Measurements from ENCODE around the gene CNTNAP2.

The CNTNAP2 gene

DNA sequence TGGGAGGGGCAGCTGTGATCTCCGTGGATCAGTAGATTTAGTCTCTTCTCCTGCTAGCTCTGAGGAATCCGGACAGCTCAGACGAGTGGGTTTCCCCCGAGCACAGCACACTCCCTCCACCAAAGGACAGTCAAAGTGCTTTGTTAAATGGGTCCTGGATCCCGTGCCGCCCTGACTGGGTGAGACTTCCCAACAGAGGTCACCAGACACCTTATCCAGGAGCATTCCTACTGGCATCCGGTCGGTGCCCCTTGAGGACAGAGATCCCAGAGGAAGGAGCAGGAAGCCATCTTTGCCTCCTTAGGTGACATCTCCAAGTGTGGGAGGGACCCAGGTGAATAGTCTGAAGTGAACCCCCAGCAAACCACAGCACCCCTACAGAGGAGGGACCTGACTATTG, 1148.9 kb downstream of the CNTNAP2 start:
- DNase-seq (ENCODE audit: low spot score) = no peak

DNA sequence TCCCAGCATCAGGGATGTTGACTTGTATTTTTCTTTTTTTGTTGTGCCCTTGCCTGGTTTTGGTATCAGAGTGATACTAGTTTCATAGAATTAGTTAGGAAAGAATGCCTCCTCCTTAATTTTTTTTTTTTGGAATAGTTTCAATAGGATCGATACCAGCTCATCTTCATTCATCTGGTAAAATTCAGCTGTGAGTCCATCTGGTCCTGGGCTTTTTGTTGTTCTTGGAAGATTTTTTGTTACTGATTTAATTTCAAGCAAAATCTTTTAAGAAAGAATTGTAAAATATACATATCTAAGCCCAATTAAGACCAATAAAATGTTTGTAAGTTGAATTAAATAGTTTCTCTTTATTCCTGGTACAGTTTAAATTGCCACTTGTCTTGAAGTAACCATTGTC, 1159.5 kb downstream of the CNTNAP2 start:
- DNase-seq (ENCODE audit: low spot score) = no peak

DNA sequence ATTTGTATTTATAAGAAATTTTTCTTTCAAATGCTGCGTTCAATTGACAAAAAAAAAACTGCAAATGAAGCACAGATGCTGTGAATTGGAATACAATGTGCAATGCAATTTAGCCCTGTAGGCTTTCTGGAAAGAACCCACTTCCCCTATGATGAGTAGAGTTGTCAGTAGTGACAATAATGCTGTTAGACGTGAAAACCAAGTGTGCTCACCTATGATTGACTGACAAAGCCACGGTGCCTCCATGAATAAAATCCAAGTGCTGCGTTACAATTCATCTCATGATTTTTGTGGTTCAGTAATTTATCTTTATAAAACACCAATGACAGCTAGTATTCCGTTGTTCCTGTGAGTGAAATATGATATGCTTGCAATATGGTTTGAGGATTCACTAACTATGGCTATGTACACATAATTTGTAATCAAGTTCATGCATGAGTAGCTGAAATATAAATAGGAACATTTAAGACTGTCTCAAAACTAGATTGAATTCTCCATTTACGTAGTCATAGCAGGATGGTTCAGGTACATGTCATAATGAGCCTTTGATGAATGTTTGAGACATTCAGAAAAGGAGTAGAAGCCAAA, 1160.3 kb downstream of the CNTNAP2 start:
- DNase-seq (ENCODE audit: low spot score) = no peak

DNA sequence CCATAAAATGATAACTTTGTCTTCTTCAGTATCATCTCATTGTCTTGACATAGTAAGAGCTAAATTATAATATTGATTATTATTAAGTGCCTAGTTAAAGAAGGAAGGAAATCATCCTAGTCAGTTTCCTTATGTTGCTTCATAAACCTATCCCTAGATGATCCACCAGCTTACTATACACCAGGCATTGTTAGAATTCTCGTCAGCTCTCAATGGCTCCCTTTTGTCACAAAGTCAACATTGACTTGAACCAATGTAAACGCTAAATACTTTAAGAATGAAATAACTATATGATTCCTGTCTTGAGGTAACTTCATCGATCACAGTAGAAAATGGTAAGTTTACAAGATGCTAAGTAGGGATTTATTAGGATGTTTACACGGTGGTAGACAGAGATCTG, 1162.9 kb downstream of the CNTNAP2 start:
- no peak for DNase-seq (ENCODE audit: low spot score)

DNA sequence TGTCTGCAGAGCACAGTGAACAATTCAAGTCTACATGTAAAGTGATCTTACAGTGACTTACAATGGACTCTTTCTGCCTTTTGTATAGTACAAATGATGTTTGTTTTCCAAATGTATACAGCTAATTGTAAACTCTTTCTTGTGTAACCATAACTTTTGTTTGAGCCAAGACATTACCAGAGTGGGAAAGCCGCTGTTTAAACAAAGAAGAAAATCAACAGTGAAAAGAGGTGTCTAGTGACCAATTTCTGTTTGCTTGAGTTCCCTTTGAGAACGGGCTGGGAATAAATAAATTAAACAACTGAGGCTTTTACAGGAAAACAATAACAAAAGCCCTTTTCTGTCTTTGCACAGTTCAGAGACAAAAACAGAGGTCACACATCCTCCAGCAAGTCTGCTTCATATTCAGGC, 1163.4 kb downstream of the CNTNAP2 start:
- no peak for DNase-seq (ENCODE audit: low spot score)

DNA sequence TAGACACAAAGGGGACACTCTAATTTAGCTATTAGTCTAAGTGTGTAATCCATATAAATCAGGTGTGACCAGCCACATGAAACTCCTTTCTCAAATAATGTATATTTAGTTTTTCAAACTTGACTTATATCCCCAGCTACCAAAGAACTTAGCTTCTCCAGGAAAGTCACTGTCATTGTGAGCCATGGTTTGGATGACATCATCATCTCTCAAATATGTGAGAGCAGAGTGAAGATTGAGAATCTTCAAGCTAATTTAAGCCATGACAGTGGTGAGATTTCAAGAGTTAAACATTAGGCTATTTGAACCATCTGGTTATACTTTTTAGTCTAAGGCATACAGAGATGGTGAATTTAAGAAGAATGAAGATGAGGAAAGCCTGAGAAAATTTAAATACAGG, 1165.6 kb downstream of the CNTNAP2 start:
- no peak for DNase-seq (ENCODE audit: low spot score)

DNA sequence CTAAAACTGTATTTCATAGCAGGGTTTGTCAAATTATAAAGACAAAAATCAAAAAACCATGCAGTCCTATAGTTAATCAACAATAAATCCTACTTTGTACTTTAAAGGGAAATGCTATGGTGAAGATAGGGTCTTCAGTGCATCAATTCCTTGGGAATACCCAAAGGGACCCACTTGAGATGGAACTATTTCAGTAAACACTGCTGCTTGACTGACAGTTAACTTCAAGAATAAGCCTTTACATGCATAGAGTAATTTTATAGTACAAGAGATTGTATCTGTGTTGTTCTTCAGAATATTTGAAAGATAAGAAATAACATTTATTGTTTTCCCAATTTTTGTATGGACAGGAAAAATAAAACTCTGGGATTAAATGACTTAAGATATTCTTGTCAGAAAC, 1179.6 kb downstream of the CNTNAP2 start:
- DNase-seq (ENCODE audit: low spot score) = no peak

DNA sequence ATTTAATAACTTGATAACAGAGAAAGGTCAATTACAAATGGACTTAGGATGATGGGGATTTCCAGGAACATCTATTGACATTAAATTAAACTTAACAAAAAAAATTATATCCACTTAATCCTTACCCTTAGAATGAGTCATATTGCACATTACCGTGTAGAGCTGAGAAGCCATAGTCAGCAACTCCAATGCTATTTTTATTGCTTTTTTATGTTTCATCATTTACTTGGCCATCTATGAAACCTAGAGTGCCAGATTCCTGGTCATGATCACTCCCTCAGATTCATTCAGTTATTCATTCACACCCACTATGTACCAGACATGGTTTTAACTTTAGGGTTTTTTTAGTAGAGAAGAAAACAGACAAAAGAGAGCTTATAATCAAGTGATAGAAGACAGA, 1180.4 kb downstream of the CNTNAP2 start:
- DNase-seq (ENCODE audit: low spot score) = no peak

DNA sequence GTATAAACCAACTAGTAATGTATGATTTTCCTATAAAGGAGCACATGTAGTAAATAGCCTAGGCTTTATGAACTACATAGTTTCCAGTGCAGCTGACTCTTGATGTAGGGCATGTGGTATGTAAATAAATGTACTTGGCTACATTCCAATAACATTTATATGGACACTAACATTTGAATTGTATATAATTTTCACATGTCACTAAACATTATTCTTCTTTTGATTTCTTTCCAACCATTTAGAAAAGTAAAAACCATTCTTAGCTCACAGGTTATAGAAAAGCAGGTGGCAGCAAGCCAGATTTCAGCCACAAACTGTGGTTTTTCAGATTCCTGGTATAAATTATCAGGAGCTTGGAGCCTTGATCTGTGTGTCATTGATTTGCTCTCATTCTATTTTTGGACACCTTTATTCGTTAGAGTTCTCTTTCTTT, 1182.0 kb downstream of the CNTNAP2 start:
- no peak for DNase-seq (ENCODE audit: low spot score)

DNA sequence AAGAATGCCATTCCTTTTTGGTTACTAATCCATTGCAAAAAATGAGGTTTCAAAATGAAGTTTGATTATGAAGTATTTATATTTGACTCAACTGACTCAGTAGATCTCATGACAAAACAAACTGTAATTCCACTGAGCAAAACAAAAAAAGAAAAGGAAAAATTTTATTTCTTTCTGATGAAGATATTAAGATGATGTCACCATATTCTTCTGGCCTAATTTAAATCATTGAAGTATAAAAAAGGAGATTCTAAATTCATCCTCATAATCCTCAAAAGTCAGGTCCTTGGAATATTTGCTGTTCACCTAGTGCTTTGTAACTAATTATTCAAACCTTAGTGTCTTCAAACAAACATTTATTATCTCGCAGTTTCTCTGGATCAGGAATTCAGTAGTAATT, 1183.7 kb downstream of the CNTNAP2 start:
- DNase-seq (ENCODE audit: low spot score) = no peak

DNA sequence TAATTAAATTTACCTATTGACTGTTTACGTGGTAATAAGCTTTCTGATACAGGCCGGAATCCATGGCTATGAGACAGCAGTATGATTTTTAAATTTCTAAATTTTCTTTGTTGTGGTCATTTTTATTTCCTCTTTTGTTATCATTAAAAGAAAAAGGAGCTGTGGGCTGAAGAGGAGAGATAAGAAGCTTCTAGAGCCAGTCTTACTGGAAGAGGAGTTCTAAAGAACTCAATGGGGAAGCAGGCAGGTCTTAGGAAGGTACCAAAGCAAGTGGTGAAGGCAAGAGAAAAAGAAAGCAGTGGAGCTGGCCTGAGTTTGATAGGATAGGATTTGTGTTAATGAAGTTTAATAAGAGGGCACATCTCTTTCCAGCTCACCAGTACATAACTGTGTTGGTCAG, 1187.8 kb downstream of the CNTNAP2 start:
- DNase-seq (ENCODE audit: low spot score) = no peak

DNA sequence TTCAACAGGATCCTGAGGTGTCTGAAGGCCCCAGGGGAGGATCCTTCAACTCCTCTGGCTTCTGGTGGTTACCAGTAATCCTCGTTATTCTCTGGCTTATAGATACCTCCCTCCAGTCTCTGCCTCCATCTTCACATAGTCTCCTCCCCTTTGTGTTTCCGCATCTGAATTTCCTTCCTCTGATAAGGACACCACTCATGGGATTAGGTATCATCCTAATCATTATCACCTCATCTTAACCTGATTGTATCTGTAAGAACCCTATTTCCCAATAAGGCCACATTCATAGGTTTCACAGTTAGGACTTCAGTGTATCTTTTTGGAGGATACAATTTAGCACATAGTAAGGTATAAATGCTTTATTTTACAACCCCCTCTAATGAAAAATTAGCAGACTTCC, 1189.2 kb downstream of the CNTNAP2 start:
- DNase-seq (ENCODE audit: low spot score) = no peak

DNA sequence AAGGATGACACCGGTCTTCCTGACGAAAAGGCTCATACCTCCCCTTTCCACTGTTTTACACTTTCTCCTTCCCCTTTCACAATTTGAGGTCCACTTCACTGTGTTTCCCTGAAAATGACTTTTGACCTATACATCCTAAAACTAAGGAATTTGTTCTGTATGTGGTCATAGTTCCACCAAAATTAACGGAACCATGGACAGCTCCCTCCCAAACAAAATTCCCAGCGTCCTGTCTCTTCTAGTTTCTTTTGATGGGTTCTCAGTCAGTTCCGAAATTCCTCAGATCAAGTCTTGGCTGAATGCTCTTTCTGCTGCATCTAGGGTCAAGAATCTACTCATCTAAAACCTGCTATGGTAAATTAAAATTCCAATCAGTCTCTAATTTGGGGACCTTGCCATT, 1191.9 kb downstream of the CNTNAP2 start:
- peak; percentile 0 for DNase-seq (ENCODE audit: low spot score)

DNA sequence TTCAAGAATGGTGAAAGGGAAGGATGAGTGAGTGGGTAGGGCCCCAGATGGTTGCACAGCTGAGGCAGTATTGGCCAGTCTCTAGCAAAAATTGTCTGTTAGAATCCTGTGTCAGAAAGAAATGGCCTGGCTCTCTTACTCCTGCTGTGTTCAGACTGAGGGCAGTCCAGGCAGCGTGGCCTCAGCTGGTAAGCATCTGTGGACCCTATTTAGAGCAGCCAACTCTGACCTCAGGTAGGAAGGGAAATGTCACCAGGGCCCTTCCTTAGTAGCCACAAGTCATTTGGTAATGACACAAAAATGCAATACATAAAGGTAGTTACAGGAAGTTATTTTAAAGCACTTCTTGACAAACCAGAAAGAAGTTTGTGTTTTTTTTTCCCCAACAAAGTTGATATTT, 1194.7 kb downstream of the CNTNAP2 start:
- DNase-seq (ENCODE audit: low spot score) = no peak

DNA sequence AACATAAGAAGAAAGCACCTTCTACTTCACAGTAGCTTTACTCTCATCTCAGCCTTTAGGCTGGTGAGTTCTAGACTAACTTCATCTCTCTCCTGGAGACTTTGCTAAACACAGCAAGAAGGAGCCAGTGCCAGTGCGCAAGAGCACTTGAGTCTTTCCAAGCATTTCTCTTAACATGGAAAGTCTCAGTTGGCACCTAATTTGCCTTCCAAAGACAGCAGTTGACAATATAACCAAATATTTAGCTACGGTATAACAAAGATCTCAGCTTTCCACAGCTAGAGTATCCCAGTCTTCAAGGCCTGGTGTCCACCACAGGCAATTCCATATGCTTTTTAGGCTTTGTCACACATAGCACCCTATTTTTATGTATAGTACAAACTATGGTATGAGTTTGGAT, 1204.9 kb downstream of the CNTNAP2 start:
- DNase-seq (ENCODE audit: low spot score) = no peak

DNA sequence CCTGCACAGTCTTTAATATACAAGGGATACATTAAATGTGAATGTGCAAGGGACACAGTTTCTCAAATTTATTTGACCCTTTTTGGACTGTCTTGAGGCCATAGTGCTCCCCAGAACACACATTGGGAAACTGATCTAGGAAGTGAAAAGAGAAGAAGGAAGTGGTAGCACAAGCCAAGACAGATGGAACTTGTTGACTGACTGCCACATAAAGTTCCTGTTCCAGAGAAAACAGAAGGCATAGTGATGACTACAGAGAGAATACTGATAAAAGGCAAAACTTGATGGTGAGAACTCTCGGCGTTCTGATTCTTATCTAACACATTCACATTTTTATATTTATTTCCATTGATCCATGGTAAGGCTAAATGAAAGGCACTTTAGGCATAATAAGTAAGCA, 1216.4 kb downstream of the CNTNAP2 start:
- DNase-seq (ENCODE audit: low spot score) = no peak

DNA sequence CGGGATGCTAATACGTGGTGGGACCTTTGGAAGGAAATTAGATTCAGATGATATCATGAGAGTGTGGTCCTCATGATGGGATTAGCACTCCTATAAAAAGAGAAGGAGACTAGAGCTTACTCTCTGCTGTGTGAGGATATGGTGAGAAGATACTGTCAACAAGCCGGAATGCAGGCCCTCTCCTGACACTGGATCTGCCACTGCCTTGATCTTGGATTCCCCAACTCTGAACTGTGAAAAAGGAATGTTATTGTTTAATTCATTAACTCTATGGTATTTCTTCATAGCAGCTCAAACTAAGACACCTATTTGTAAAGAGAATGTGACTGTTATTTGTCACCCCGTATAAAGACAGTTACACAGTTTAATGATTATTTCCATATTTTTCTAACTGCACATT, 1246.5 kb downstream of the CNTNAP2 start:
- DNase-seq (ENCODE audit: low spot score) = no peak

DNA sequence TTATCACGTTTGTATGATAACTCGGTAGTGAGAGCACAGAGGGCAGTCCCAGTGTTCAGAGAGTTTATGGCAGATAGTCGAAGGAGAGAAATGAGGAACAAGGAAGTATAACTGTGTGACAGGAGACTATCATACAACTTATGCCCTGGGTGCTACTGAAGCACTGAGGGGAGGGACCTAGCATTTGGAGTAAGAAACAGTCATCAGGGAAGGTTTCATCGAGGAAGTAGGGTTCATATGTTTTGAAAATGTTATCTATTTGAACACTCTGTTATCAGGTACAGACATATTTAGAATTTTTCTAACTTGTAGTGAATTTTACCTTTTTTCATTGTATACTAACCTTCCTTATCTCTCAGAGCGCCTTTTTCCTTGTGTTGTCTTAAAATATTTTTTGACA, 1259.6 kb downstream of the CNTNAP2 start:
- no peak for DNase-seq (ENCODE audit: low spot score)

DNA sequence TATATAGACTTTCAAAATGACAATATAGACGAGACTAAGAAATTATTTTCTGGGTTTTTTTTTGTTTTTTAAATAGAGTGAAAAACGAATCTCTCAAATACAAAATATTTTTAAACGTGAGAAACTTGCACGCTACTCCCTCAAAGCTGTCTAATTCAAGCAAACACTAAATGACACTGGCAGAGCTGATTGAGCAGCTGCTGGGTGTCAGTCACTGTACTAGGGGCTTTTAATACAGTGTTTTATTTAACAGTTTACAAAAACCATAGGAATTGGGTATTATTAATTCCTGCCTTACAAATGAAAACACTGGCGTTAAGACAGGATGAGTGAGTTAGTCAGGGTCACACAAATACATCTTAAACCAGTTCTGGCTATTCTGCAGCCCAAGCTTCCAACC, 1264.3 kb downstream of the CNTNAP2 start:
- DNase-seq (ENCODE audit: low spot score) = no peak

DNA sequence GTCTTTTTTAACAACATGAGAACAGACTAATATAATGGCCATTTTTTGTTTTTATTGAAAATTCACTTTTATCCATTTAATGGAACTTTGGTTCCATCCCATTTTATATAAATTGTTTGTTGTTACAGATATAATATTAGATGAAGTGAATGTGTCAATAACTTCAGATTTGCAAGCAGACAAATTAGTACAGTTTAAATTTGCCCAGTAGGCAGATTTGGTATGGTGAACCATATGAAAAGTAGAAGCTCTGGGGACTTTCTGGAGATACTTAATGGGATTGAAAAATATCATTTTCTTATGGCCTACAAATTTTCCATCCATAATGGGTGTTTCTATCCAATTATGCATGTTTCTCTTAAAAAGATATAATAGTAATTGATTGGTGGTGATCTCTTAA, 1277.7 kb downstream of the CNTNAP2 start:
- no peak for DNase-seq (ENCODE audit: low spot score)

DNA sequence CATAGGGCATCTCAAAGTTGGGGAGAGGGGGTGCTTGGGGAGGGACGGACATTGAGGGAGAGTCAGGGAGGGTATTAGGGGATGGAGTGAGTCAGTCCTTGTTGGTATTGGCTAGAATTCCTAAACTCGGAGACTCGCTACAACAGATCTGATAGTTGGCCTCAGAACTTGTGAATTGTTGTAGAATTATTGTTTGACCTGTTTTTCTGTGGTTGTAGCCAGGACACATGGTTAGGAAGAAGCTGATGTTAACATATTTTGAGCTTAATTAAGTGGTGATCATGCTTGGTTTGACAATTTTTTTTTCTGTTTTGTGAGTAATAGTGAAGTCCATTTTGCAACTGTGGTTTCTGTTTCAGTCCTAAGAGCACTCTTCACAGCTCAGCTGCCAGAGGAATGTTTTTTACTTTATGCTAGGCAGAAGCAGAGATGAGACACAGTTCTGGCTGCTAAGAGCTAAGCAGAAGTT, 1283.7 kb downstream of the CNTNAP2 start:
- no peak for DNase-seq (ENCODE audit: low spot score)

DNA sequence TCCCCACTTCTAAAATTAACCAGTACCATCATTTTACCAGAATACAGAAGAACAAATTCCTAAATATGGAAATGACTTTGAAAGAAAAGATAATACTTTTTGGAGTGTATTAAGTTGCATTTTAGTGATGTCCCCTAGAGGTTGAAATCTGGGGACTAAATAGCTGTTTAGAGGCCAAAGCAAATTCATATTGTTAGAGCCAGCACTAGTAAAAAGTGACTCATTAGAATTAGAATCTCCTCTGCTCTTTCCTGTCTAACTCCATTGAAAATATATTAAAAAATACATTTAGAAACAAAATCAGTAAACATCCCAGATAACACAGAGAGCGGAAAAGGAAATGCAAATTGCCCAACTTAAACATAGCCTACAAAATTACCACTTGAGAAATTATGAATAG, 1284.3 kb downstream of the CNTNAP2 start:
- no peak for DNase-seq (ENCODE audit: low spot score)

DNA sequence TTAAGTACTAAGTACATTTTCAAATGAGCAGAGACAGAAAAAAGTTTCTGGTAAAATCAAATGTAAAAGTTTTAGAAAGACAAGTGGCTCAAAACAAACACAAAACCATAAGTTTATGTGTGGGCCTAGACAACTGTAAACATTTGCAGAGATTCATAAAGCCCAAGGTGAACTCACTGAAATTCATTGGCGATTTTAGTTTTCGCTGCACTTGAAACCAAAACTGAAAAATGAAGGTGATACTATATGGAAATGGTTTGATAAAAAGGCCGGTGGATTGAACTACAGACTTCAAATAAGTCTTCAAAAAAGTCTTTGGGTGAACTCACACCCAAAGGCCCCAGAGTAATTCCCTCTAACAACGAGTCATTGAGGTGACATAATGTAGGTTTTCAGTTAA, 1289.0 kb downstream of the CNTNAP2 start:
- DNase-seq (ENCODE audit: low spot score) = no peak

DNA sequence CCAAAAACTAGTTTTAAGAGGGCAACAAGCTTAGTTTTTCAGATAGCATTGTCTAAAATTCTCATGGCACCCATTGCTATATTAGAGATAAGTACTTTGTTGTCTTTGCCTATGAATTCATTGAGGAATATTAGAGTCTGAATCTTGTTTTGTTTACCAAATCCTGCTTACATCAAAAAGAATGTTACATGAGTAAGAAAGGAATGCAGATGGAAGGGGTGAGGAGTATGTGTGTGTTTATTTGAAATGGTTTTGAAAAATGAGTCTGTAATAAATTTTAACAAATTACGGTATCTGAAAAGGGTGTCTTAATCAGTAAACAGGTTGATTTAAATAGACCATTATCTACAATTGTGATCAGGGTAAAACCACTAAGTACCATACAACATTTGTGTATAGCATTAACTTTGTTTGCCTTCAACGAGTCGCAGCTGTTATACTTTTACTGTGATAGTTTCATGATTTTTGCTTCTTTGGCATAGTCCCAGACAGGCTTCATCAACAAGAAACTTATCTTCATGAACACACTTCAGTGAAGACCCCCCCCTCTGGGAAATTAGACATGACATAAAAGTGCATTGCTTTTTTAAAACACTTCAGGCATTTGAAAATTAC, 1290.0 kb downstream of the CNTNAP2 start:
- no peak for DNase-seq (ENCODE audit: low spot score)

Data from hepatic stellate cell (primary cell).